Nephron (organoid): ENCODE measurements around the gene EIF6.

ENCODE experiments used
- H3K27ac Mint-ChIP-seq, 3 experiments: 2 replicates each; pipeline ENCODE4 v1.8.0; 2020; ENCODE audit warnings: mixed read lengths in 3 of 3, mild to moderate bottlenecking in 2 of 3, moderate library complexity in 1 of 3
- H3K27me3 Mint-ChIP-seq: 2 replicates; pipeline ENCODE4 v1.8.0; 2021; ENCODE audit warnings: low read depth, mild to moderate bottlenecking, moderate library complexity, mixed read lengths
- H3K36me3 Mint-ChIP-seq: 2 replicates; pipeline ENCODE4 v1.8.0; 2020; ENCODE audit warnings: low read depth, mixed read lengths
- H3K4me1 Mint-ChIP-seq: 2 replicates; pipeline ENCODE4 v1.8.0; 2020; ENCODE audit warnings: mixed read lengths
- H3K4me3 Mint-ChIP-seq, 3 experiments: 2 replicates each; pipeline ENCODE4 v1.8.0; 2020; ENCODE audit warnings: mild to moderate bottlenecking in 3 of 3, mixed read lengths in 3 of 3, moderate library complexity in 2 of 3
- H3K9me3 Mint-ChIP-seq: 2 replicates; pipeline ENCODE4 v1.8.0; 2020; ENCODE audit warnings: mixed read lengths
- TF ChIP-seq, protein P1 (sequence below), 3 experiments: fragments of 200-600 bp; sonication (generic); IDR thresholded peaks; one replicate each; pipeline ENCODE4 v1.5.0; 2021; ENCODE audit warnings: antibody characterized with exemption in 3 of 3; ENCODE audit not compliant: unreplicated experiment in 3 of 3

Gene EIF6

DNA sequence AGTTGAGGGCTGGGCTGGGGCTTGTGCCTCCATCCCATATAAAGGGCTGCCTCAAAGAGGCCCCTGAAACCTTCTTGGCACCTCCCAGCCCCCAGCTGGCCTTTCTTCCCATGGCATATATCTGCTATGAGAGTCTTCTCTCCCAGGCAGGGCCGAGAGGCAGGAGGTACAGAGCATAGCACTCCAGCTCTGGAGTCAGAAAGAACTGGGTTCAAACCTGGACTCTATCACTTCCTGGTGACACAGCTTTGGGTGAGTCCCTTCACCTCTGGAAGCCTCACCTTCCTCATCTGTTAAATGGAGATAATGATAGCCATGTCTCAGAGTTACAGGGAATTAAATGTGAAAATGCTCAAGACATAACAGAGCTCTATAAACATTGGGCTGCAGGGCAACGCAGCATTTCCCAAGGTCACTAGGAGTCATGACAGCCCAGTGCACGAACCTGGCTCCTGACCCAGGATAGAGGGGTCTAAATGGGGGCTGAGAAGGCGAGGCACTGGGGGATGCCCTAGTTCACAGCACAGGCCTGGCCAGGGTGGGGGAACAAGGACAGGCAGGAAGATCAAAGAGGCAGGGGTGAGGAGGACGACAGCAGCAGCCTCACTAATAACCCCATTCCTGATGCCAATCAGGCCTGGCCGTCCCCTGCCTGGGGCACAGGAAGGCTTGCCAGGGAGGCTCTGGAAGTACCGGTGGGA is 5.8 kb upstream of the EIF6 start:
- Mint-ChIP-seq H3K27me3 (peaks cover 18% of the 10 kb centered on the region), H3K4me3 (peak overlapping the region in 1 of 3 experiments; percentile 39), H3K4me1 (peaks cover 9% of the 10 kb centered on the region), H3K36me3 (no peaks in the 10 kb centered on the region), H3K9me3 (no peaks in the 10 kb centered on the region), H3K27ac (no peak overlapping the region)
- TF ChIP-seq, protein P1, sequence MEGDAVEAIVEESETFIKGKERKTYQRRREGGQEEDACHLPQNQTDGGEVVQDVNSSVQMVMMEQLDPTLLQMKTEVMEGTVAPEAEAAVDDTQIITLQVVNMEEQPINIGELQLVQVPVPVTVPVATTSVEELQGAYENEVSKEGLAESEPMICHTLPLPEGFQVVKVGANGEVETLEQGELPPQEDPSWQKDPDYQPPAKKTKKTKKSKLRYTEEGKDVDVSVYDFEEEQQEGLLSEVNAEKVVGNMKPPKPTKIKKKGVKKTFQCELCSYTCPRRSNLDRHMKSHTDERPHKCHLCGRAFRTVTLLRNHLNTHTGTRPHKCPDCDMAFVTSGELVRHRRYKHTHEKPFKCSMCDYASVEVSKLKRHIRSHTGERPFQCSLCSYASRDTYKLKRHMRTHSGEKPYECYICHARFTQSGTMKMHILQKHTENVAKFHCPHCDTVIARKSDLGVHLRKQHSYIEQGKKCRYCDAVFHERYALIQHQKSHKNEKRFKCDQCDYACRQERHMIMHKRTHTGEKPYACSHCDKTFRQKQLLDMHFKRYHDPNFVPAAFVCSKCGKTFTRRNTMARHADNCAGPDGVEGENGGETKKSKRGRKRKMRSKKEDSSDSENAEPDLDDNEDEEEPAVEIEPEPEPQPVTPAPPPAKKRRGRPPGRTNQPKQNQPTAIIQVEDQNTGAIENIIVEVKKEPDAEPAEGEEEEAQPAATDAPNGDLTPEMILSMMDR (IDR thresholded peaks at IDR 0.05; ENCODE audit: unreplicated experiment in 3 of 3): no peak

DNA sequence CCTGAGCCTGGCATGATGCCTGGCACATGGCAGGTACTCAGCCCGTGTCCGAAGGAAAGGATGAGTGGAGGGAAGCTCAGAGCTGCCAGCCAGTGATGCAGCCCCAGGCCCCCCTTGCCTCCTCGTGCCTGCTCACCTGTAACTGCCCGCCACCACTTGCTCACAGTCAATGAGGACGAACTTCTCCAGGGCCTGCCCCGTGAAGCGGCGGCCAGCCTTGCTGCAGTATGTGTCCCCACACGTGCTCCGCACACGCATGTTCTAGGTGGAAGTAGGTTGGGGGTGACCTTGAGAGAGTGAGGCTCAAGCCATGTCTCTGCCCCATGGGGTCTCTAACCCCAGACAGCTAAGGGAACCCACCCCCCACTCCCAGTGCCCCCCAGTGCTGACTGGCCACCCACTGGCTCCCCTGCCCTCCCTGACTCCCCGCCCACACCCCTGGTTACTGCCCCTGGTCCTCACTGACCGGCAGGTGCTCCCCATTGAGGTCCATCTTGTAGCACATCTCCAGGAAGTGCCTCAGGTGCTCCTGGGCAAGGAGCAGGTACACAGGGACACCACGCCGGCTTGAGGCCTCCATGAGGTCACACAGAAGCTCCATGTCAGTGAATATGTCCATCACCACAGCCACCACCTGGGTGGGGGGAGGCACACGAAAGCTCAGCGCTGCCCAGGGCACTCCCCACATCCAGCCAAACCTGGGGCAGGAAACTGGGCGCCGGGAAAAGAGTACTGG is 3.9 kb upstream of the EIF6 start:
- Mint-ChIP-seq H3K36me3 (no peaks in the 10 kb centered on the region), H3K27ac (peak overlapping the region in 1 of 3 experiments; percentile 35), H3K27me3 (peaks cover 10% of the 10 kb centered on the region), H3K4me3 (peak overlapping the region in 2 of 3 experiments; percentile 34 to 50), H3K4me1 (peaks cover 19% of the 10 kb centered on the region), H3K9me3 (no peaks in the 10 kb centered on the region)
- TF ChIP-seq, protein P1 (IDR thresholded peaks at IDR 0.05; ENCODE audit: unreplicated experiment in 3 of 3): no peak

GRCh38 chr20:35287509-35288324 is 3.1 kb upstream of the EIF6 start:
- Mint-ChIP-seq H3K4me1 (peaks cover 25% of the 10 kb centered on the region), H3K27me3 (peaks cover 8% of the 10 kb centered on the region), H3K36me3 (no peaks in the 10 kb centered on the region), H3K4me3 (peak overlapping the region in 2 of 3 experiments; percentile 29 to 50), H3K27ac (peak overlapping the region in 1 of 3 experiments; percentile 35), H3K9me3 (no peaks in the 10 kb centered on the region)
- TF ChIP-seq, protein P1 (IDR thresholded peaks at IDR 0.05; ENCODE audit: unreplicated experiment in 3 of 3): no peak

GRCh38 chr20:35286899-35287508 is 2.4 kb upstream of the EIF6 start:
- Mint-ChIP-seq H3K4me1 (peaks cover 25% of the 10 kb centered on the region), H3K27me3 (peaks cover 6% of the 10 kb centered on the region), H3K27ac (no peak overlapping the region), H3K4me3 (peak overlapping the region in 1 of 3 experiments; percentile 29), H3K9me3 (no peaks in the 10 kb centered on the region), H3K36me3 (peaks cover 5% of the 10 kb centered on the region)
- TF ChIP-seq, protein P1 (IDR thresholded peaks at IDR 0.05; ENCODE audit: unreplicated experiment in 3 of 3): no peak

- peaks cover 10% of the 10 kb centered on the region for H3K36me3 Mint-ChIP-seq
- no peaks in the 10 kb centered on the region for H3K9me3 Mint-ChIP-seq
- H3K27ac Mint-ChIP-seq: peak overlapping the region; percentile 71 to 97 (median 81)
- peaks cover 25% of the 10 kb centered on the region for H3K4me1 Mint-ChIP-seq
- H3K27me3 Mint-ChIP-seq: peaks cover 7% of the 10 kb centered on the region
- TF ChIP-seq, protein P1 (IDR thresholded peaks at IDR 0.05; ENCODE audit: unreplicated experiment in 3 of 3): no peak
- peak overlapping the region; percentile 88 to 92 (median 92) for H3K4me3 Mint-ChIP-seq
Measured at GRCh38 chr20:35286077-35286898, 1.7 kb upstream of the EIF6 start.
